ENCODE results near the gene RASGRF1.

Gene RASGRF1

GRCh38 chr15:78943692-78944091 lies 146.9 kb downstream of the RASGRF1 start:
- peak overlapping the region; percentile 78 for H3K9ac ChIP-seq (ENCODE audit: low read depth, low read length, poor library complexity, severe bottlenecking)

GRCh38 chr15:78942741-78943140 lies 147.8 kb downstream of the RASGRF1 start:
- Histone ChIP-seq H3K79me2 (ENCODE audit: insufficient read depth, low read length) (peaks cover 23% of the 10 kb centered on the region; the same call in 1 of the 2 replicates), H3K4me1 (ENCODE audit: insufficient read depth, low read length, poor library complexity, severe bottlenecking) (peaks cover 31% of the 10 kb centered on the region), H3K4me3 (ENCODE audit: low read length, poor library complexity, severe bottlenecking) (no peak overlapping the region), H3F3A (ENCODE audit: low read depth) (no peaks in the 10 kb centered on the region; the same call in 1 of the 2 replicates), H3K27me3 (ENCODE audit: insufficient read depth, low read length, poor library complexity, severe bottlenecking) (no peaks in the 10 kb centered on the region), H3K36me3 (ENCODE audit: insufficient read depth, low read length) (no peaks in the 10 kb centered on the region), H4K20me1 (ENCODE audit: insufficient read depth, low read length, poor library complexity, severe bottlenecking) (no peaks in the 10 kb centered on the region), H3K9me2 (replicated peaks; ENCODE audit: low read depth, low read length) (no peaks in the 10 kb centered on the region), H3K9me3 (ENCODE audit: insufficient read depth, low read depth, low read length) (no peaks in the 10 kb centered on the region), H3K4me2 (ENCODE audit: low read depth, low read length, poor library complexity, severe bottlenecking) (no peak overlapping the region), H3K9ac (ENCODE audit: low read depth, low read length, poor library complexity, severe bottlenecking) (no peak overlapping the region), H2AFZ (ENCODE audit: low read length) (no peak overlapping the region)
- TF ChIP-seq, protein P1, sequence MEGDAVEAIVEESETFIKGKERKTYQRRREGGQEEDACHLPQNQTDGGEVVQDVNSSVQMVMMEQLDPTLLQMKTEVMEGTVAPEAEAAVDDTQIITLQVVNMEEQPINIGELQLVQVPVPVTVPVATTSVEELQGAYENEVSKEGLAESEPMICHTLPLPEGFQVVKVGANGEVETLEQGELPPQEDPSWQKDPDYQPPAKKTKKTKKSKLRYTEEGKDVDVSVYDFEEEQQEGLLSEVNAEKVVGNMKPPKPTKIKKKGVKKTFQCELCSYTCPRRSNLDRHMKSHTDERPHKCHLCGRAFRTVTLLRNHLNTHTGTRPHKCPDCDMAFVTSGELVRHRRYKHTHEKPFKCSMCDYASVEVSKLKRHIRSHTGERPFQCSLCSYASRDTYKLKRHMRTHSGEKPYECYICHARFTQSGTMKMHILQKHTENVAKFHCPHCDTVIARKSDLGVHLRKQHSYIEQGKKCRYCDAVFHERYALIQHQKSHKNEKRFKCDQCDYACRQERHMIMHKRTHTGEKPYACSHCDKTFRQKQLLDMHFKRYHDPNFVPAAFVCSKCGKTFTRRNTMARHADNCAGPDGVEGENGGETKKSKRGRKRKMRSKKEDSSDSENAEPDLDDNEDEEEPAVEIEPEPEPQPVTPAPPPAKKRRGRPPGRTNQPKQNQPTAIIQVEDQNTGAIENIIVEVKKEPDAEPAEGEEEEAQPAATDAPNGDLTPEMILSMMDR (conservative IDR thresholded peaks at IDR 0.05; ENCODE audit: low read length): no peak
- no peak for TF ChIP-seq EZH2phosphoT487 (IDR thresholded peaks at IDR 0.05; ENCODE audit: borderline replicate concordance)

More at GRCh38 chr15:78943692-78944091, 146.9 kb downstream of the RASGRF1 start:
- Histone ChIP-seq H3K79me2 (ENCODE audit: insufficient read depth, low read length) (peaks cover 23% of the 10 kb centered on the region; the same call in 1 of the 2 replicates), H3F3A (ENCODE audit: low read depth) (no peaks in the 10 kb centered on the region; the same call in 1 of the 2 replicates), H3K4me3 (ENCODE audit: low read length, poor library complexity, severe bottlenecking) (peak overlapping the region; percentile 89), H3K4me1 (ENCODE audit: insufficient read depth, low read length, poor library complexity, severe bottlenecking) (peaks cover 27% of the 10 kb centered on the region), H3K4me2 (ENCODE audit: low read depth, low read length, poor library complexity, severe bottlenecking) (peak overlapping the region; percentile 82), H3K36me3 (ENCODE audit: insufficient read depth, low read length) (no peaks in the 10 kb centered on the region), H3K27me3 (ENCODE audit: insufficient read depth, low read length, poor library complexity, severe bottlenecking) (no peaks in the 10 kb centered on the region), H3K9me3 (ENCODE audit: insufficient read depth, low read depth, low read length) (no peaks in the 10 kb centered on the region), H4K20me1 (ENCODE audit: insufficient read depth, low read length, poor library complexity, severe bottlenecking) (no peaks in the 10 kb centered on the region), H2AFZ (ENCODE audit: low read length) (no peak overlapping the region), H3K9me2 (replicated peaks; ENCODE audit: low read depth, low read length) (no peaks in the 10 kb centered on the region)
- TF ChIP-seq, protein P1 (conservative IDR thresholded peaks at IDR 0.05; ENCODE audit: low read length): no peak
- TF ChIP-seq EZH2phosphoT487 (IDR thresholded peaks at IDR 0.05; ENCODE audit: borderline replicate concordance): no peak

DNA sequence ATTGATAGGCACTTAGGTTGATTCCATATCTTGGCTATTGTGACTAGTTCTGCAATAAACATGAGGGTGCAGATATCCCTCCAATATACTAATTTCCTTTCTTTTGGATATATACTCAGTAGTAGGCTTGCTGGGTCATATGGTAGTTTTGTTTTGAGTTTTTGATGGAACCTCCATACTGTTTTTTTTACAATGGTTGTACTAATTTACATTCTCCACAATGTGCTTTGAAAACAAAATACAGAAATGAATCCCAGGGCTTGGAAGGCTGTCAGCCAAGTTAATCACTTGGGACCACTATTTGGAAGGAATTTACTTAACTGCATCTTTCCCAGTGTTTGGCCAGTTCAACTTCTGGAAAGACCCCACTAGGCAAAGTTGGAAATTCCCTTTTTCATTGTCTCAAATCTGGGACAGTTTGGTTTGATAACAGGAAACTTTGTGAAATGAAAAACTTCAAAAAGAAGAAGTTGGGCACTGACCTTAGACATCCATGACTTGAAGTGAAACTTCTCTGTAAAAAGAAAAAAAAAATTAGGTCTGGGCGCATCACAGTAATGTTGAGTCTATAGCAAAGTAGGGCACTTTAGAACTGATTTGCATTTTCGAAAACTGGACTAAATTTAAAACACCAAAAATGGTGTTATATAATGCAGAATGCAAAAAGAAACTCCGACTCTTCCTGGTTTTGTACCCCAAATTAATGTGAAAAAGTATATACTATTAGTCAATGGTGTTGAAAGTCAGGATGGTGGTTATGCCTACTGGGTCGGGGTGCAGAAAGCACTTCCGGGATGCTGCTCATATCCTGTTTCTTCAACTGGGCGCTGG lies 151.7 kb downstream of the RASGRF1 start:
- Histone ChIP-seq H3K9me2 (replicated peaks; ENCODE audit: low read depth, low read length) (no peaks in the 10 kb centered on the region), H3K4me1 (ENCODE audit: insufficient read depth, low read length, poor library complexity, severe bottlenecking) (peaks cover 44% of the 10 kb centered on the region), H3K4me2 (ENCODE audit: low read depth, low read length, poor library complexity, severe bottlenecking) (no peak overlapping the region), H3K4me3 (ENCODE audit: low read length, poor library complexity, severe bottlenecking) (no peak overlapping the region), H3K27me3 (ENCODE audit: insufficient read depth, low read length, poor library complexity, severe bottlenecking) (no peaks in the 10 kb centered on the region), H2AFZ (ENCODE audit: low read length) (no peak overlapping the region), H3K79me2 (ENCODE audit: insufficient read depth, low read length) (peaks cover 15% of the 10 kb centered on the region), H3F3A (ENCODE audit: low read depth) (no peaks in the 10 kb centered on the region), H3K9ac (ENCODE audit: low read depth, low read length, poor library complexity, severe bottlenecking) (no peak overlapping the region), H4K20me1 (ENCODE audit: insufficient read depth, low read length, poor library complexity, severe bottlenecking) (no peaks in the 10 kb centered on the region), H3K36me3 (ENCODE audit: insufficient read depth, low read length) (no peaks in the 10 kb centered on the region), H3K9me3 (ENCODE audit: insufficient read depth, low read depth, low read length) (no peaks in the 10 kb centered on the region)
- TF ChIP-seq, protein P1 (conservative IDR thresholded peaks at IDR 0.05; ENCODE audit: low read length): no peak
- TF ChIP-seq EZH2phosphoT487 (IDR thresholded peaks at IDR 0.05; ENCODE audit: borderline replicate concordance): no peak
